HepG2 (cell line): Measurements from ENCODE around the gene PHIP. TPM values are rescaled to one million over a fixed set of nuclear protein-coding genes. Genes with fewer than 3 reads are reported as not detected.

Source experiments
- ATAC-seq: fragments of 200-7000 bp; cut with Tn5 transposase; 3 replicates; pipeline ENCODE4 v1.9.1; 2020; ENCODE audit warnings: mild to moderate bottlenecking, moderate library complexity
- BruUV-seq: library from RNA; stranded (reverse); fragments of 400-500 nt; replicated peaks from 2 replicates; lab custom pipeline; 2021; lab: Mats Ljungman, UMichigan
- CTCF ChIA-PET: fragments of 300-600 bp; formaldehyde crosslinking; extraction: SDS; loops from one replicate; lab custom pipeline; 2021; ENCODE audit warnings: low total read pairs, inconsistent platforms, low intra/inter-chr PET ratio; lab: Yijun Ruan, JAX
- POLR2A ChIA-PET: fragments of 350-600 bp; sonication (Branson Sonifier 250); formaldehyde crosslinking; loops from one replicate; lab custom pipeline; 2020; ENCODE audit warnings: antibody characterized with exemption, inconsistent platforms; lab: Yijun Ruan, JAX
- DNase-seq: peaks from one replicate; pipeline ENCODE4 v3.0.0-alpha.2; 2015; ENCODE audit warnings: low spot score
- FAIRE-seq: peaks from 3 replicates; lab custom pipeline; 2011; peaks lifted over from hg19 to GRCh38; lab: Jason Lieb, UNC
- H2AFZ ChIP-seq: one replicate; pipeline ENCODE4 v1.6.1; 2011; ENCODE audit warnings: low read length, inconsistent platforms
- H3K27ac ChIP-seq: fragments of 300-600 bp; 3 replicates; pipeline ENCODE4 v1.8.0; 2011; ENCODE audit warnings: mixed run types, mild to moderate bottlenecking, mixed read lengths, low read length, inconsistent platforms; ENCODE audit not compliant: insufficient read depth; ENCODE audit errors: extremely low read length
- H3K27me3 ChIP-seq, 2 experiments: fragments of 200-600 bp in 1 of 2; 2 replicates in 1 of 2; 3 replicates in 1 of 2; pipeline versions ENCODE4 v1.6.0 to v1.8.0; 2011; ENCODE audit warnings: low read length in 2 of 2, mild to moderate bottlenecking in 2 of 2, moderate library complexity in 2 of 2, inconsistent platforms in 1 of 2; ENCODE audit not compliant: insufficient read depth in 2 of 2, control insufficient read depth in 1 of 2
- H3K36me3 ChIP-seq, 2 experiments: fragments of 200-600 bp in 1 of 2; replicated peaks in 1 of 2; 2 replicates in 1 of 2; 3 replicates in 1 of 2; pipeline versions ENCODE4 v1.5.1 to v1.8.0; 2011; ENCODE audit warnings: low read length in 2 of 2, inconsistent platforms in 1 of 2; ENCODE audit not compliant: insufficient read depth in 2 of 2, control insufficient read depth in 1 of 2
- H3K4me1 ChIP-seq: 2 replicates; pipeline ENCODE4 v1.5.1; 2012; ENCODE audit warnings: low read length, inconsistent platforms; ENCODE audit not compliant: insufficient read depth
- H3K4me2 ChIP-seq: 2 replicates; pipeline ENCODE4 v1.6.0; 2011; ENCODE audit warnings: low read depth, low read length, inconsistent platforms
- H3K4me3 ChIP-seq, 3 experiments: fragments of 200-600 bp in 1 of 3; sonication (generic), shearing (Covaris generic) in 1 of 3; replicated peaks in 1 of 3; 2 replicates each; pipeline ENCODE4 v1.5.1; 2011 to 2016; ENCODE audit warnings: low read length in 3 of 3, inconsistent platforms in 2 of 3, low read depth in 2 of 3, mild to moderate bottlenecking in 2 of 3, control low read depth in 1 of 3, mixed read lengths in 1 of 3; ENCODE audit not compliant: insufficient read depth in 1 of 3
- H3K79me2 ChIP-seq: one replicate; pipeline ENCODE4 v1.6.1; 2011; ENCODE audit warnings: low read length, inconsistent platforms; ENCODE audit not compliant: insufficient read depth
- H3K9ac ChIP-seq: 2 replicates; pipeline ENCODE4 v1.6.0; 2011; ENCODE audit warnings: mild to moderate bottlenecking, low read depth, low read length, inconsistent platforms; ENCODE audit not compliant: insufficient read depth
- H3K9me3 ChIP-seq: 2 replicates; pipeline ENCODE4 v1.5.1; 2012; ENCODE audit warnings: mild to moderate bottlenecking, low read length
- H4K20me1 ChIP-seq: 2 replicates; pipeline ENCODE4 v1.6.0; 2011; ENCODE audit warnings: inconsistent platforms, mild to moderate bottlenecking, low read length, moderate library complexity; ENCODE audit not compliant: insufficient read depth
- CEBPB ChIP-seq: IDR thresholded peaks from 2 replicates; pipeline ENCODE4 v1.6.1; 2011; ENCODE audit warnings: low read depth, low read length, improper control_type of control experiment, borderline replicate concordance
- HDAC1 ChIP-seq: sonication (generic); formaldehyde crosslinking; IDR thresholded peaks from 2 replicates; pipeline ENCODE4 v1.5.1; 2020; ENCODE audit warnings: mild to moderate bottlenecking, missing genetic modification reagents
- HOXA3 ChIP-seq: sonication (generic); formaldehyde crosslinking; IDR thresholded peaks from 2 replicates; pipeline ENCODE4 v1.5.0; 2020; ENCODE audit warnings: missing genetic modification reagents
- MAF1 ChIP-seq: sonication (generic); formaldehyde crosslinking; IDR thresholded peaks from 2 replicates; pipeline ENCODE4 v1.5.0; 2020; ENCODE audit warnings: missing genetic modification reagents, borderline replicate concordance
- MED1 ChIP-seq: sonication (generic); formaldehyde crosslinking; IDR thresholded peaks from 2 replicates; pipeline ENCODE4 v1.4.0; 2020; ENCODE audit warnings: missing genetic modification reagents
- PLRG1 ChIP-seq: fragments of 450-650 bp; conservative IDR thresholded peaks from 2 replicates; pipeline ENCODE4 v1.6.1; 2016
- SNAI1 ChIP-seq: sonication (generic); formaldehyde crosslinking; IDR thresholded peaks from 2 replicates; pipeline ENCODE4 v1.5.0; 2020; ENCODE audit warnings: mild to moderate bottlenecking, missing genetic modification reagents, borderline replicate concordance
- SP1 ChIP-seq, 2 experiments: fragments of 450-650 bp in 1 of 2; sonication (generic) in 1 of 2; formaldehyde crosslinking in 1 of 2; IDR thresholded peaks; 2 replicates each; pipeline versions ENCODE4 v1.4.0 to v1.6.1; 2016 to 2020; ENCODE audit warnings: missing genetic modification reagents in 1 of 2
- ZNF282 ChIP-seq: fragments of 450-650 bp; IDR thresholded peaks from 2 replicates; pipeline ENCODE4 v1.6.1; 2018; ENCODE audit not compliant: partially characterized antibody
- ZNF652 ChIP-seq: IDR thresholded peaks from 2 replicates; pipeline ENCODE4 v1.6.1; 2016; ENCODE audit warnings: low read depth, borderline replicate concordance
- ZNF749 ChIP-seq: sonication (generic); formaldehyde crosslinking; IDR thresholded peaks from 2 replicates; pipeline ENCODE4 v1.8.0; 2022; ENCODE audit warnings: mild to moderate bottlenecking, missing genetic modification reagents, moderate library complexity, borderline replicate concordance
- WGBS: methylation state at CpG from one replicate; pipeline ENCODE4 v1.1.6; 2017; ENCODE audit warnings: low lambda C conversion rate; 5-methylcytosine and 5-hydroxymethylcytosine counted together
- in situ Hi-C: cut with HindIII; loops from 2 replicates; pipeline ENCODE4 v1.10.0; 2017; ENCODE audit warnings: low pct_unique_long_range_greater_than_20kb; ENCODE audit not compliant: extremely low pct_ligation_motif_present
- intact Hi-C: fragments of 100-400 bp; cut with micrococcal nuclease; formaldehyde crosslinking; loops from one replicate; pipeline ENCODE4 v1.10.0; 2022; ENCODE audit not compliant: unreplicated experiment
- polyA plus RNA-seq, 8 experiments: library from polyadenylated mRNA; depleted of rRNA in 3 of 8; stranded (reverse) in 7 of 8; unstranded in 1 of 8; fragments of >200 nt; fragmentation: Illumina TruSeq in 4 of 8; extraction: Trizol in 4 of 8; gene quantifications; 2 replicates each; pipeline versions ENCODE4 v1.2.1 to v1.2.3, GENCODE V29; 2011 to 2016; ENCODE audit warnings: low read depth in 4 of 8, missing spikeins in 1 of 8, mixed read lengths in 1 of 8; ENCODE audit not compliant: insufficient read depth in 1 of 8
- total RNA-seq, 5 experiments: library from RNA; depleted of rRNA; stranded (reverse); fragments of >200 nt; fragmentation: Illumina TruSeq; extraction: Trizol; gene quantifications; 2 replicates each; pipeline ENCODE4 v1.2.3, GENCODE V29; 2016; ENCODE audit warnings: low read depth in 1 of 5
- TF ChIP-seq, protein P1 (sequence below): sonication (generic); formaldehyde crosslinking; IDR thresholded peaks from 2 replicates; pipeline ENCODE4 v1.8.1; 2023; ENCODE audit warnings: mild to moderate bottlenecking, missing genetic modification reagents
- TF ChIP-seq, protein P2 (sequence below): sonication (generic); formaldehyde crosslinking; IDR thresholded peaks from 2 replicates; pipeline ENCODE4 v1.5.0; 2020; ENCODE audit warnings: missing genetic modification reagents
- TF ChIP-seq, protein P3 (sequence below): sonication (generic); formaldehyde crosslinking; conservative IDR thresholded peaks from 2 replicates; pipeline ENCODE4 v1.8.1; 2023; ENCODE audit warnings: missing genetic modification reagents
- TF ChIP-seq, protein P4 (sequence below): sonication (generic); formaldehyde crosslinking; IDR thresholded peaks from 2 replicates; pipeline ENCODE4 v1.4.0; 2020; ENCODE audit warnings: missing genetic modification reagents

The PHIP gene
- total and polyA plus RNA-seq, 2 of the 13 experiments (the other 11 are each of a cell fraction or from before 2014, with no cell fraction given), result 6.5 to 23.5 TPM

DNA sequence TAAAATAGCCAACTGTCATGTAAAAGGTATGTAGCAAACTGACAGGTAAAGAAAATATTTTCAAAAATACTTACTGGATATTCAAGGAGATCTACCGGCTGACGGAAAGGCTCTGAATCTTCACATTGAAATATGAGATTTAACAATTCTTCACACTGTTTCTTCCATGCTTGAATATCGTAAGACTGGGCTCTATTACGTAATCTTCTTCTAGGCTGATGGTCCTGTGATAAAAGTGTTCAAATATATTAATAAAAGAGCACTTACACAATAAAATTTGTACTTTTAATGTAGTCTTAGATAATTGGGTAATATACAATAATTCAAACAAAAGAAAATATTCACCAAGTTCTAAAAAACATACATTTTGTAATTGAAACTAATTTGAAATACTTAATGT, 123.3 kb downstream of the PHIP start:
- Histone ChIP-seq H3K79me2 (no peaks in the 10 kb centered on the region), H3K9me3 (peaks cover 6% of the 10 kb centered on the region), H2AFZ (no peak overlapping the region), H3K27ac (no peak overlapping the region), H4K20me1 (no peaks in the 10 kb centered on the region), H3K36me3 (peaks cover 5 to 43% of the 10 kb centered on the region in 2 experiments; a peak in 4 of 5 replicates), H3K4me2 (no peak overlapping the region), H3K9ac (no peak overlapping the region), H3K4me3 (no peak overlapping the region), H3K4me1 (no peaks in the 10 kb centered on the region), H3K27me3 (no peaks in the 10 kb centered on the region)
- ATAC-seq, result no peak
- WGBS, result 97% methylated on average over 4 of the region's 4 CpGs
- intact Hi-C loops, result no loop called here
- no peak for FAIRE-seq
- in situ Hi-C loops, result no loop called here
- CTCF ChIA-PET, result no interaction called here
- DNase-seq, result no peak
- POLR2A ChIA-PET, result no interaction called here
- BruUV-seq, result no TSS peak
- TF ChIP-seq, protein P1, sequence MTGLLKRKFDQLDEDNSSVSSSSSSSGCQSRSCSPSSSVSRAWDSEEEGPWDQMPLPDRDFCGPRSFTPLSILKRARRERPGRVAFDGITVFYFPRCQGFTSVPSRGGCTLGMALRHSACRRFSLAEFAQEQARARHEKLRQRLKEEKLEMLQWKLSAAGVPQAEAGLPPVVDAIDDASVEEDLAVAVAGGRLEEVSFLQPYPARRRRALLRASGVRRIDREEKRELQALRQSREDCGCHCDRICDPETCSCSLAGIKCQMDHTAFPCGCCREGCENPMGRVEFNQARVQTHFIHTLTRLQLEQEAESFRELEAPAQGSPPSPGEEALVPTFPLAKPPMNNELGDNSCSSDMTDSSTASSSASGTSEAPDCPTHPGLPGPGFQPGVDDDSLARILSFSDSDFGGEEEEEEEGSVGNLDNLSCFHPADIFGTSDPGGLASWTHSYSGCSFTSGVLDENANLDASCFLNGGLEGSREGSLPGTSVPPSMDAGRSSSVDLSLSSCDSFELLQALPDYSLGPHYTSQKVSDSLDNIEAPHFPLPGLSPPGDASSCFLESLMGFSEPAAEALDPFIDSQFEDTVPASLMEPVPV (CRISPR knock-in tag), result no peak
- TF ChIP-seq PLRG1 (no peak), CEBPB (peak; percentile 80), MED1 (CRISPR knock-in tag) (no peak)

DNA sequence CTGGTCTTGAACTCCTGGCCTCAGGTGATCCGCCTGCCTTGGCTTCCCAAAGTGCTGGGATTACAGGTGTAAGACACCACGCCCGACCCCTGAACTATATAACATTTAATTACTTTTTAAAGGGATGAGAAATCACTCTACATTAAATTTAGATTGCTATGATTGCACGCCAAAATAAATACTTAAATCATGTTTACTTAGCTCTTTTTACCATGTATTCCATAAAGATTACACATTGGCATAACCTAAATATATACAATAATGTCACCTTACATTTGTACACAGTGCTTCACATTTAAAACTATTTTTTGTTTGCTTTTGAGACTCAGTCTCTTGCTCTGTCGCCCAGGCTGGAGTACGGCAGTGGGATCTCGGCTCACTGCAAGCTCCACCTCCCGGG, 124.3 kb downstream of the PHIP start:
- Histone ChIP-seq H3K36me3 (peaks cover 7 to 45% of the 10 kb centered on the region in 2 experiments; a peak in 4 of 5 replicates), H3K9me3 (peaks cover 15% of the 10 kb centered on the region), H3K4me2 (no peak overlapping the region), H3K27me3 (no peaks in the 10 kb centered on the region), H3K9ac (no peak overlapping the region), H3K4me1 (no peaks in the 10 kb centered on the region), H3K79me2 (no peaks in the 10 kb centered on the region), H3K4me3 (no peak overlapping the region), H3K27ac (no peak overlapping the region), H2AFZ (no peak overlapping the region), H4K20me1 (no peaks in the 10 kb centered on the region)
- ChIA-PET CTCF (no interaction called here), POLR2A (no interaction called here)
- FAIRE-seq, result no peak
- in situ Hi-C loops (no loop called here), intact Hi-C loops (no loop called here)
- 98% methylated on average over 8 of the region's 8 CpGs for WGBS
- no peak for DNase-seq
- no peak for ATAC-seq
- no TSS peak for BruUV-seq
- TF ChIP-seq ZNF652 (CRISPR knock-in tag), result no peak
- TF ChIP-seq, protein P2, sequence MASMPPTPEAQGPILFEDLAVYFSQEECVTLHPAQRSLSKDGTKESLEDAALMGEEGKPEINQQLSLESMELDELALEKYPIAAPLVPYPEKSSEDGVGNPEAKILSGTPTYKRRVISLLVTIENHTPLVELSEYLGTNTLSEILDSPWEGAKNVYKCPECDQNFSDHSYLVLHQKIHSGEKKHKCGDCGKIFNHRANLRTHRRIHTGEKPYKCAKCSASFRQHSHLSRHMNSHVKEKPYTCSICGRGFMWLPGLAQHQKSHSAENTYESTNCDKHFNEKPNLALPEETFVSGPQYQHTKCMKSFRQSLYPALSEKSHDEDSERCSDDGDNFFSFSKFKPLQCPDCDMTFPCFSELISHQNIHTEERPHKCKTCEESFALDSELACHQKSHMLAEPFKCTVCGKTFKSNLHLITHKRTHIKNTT (CRISPR knock-in tag), result no peak
- TF ChIP-seq, protein P3, sequence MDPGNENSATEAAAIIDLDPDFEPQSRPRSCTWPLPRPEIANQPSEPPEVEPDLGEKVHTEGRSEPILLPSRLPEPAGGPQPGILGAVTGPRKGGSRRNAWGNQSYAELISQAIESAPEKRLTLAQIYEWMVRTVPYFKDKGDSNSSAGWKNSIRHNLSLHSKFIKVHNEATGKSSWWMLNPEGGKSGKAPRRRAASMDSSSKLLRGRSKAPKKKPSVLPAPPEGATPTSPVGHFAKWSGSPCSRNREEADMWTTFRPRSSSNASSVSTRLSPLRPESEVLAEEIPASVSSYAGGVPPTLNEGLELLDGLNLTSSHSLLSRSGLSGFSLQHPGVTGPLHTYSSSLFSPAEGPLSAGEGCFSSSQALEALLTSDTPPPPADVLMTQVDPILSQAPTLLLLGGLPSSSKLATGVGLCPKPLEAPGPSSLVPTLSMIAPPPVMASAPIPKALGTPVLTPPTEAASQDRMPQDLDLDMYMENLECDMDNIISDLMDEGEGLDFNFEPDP (CRISPR knock-in tag), result no peak
- TF ChIP-seq ZNF749 (CRISPR knock-in tag), result no peak
- TF ChIP-seq HOXA3 (CRISPR knock-in tag), result no peak
- TF ChIP-seq SP1 (IDR thresholded peaks at IDR 0.05), result no peak
- no peak for TF ChIP-seq SP1 (CRISPR knock-in tag; IDR thresholded peaks at IDR 0.05)
- no peak for TF ChIP-seq SNAI1
- TF ChIP-seq MAF1 (CRISPR knock-in tag), result no peak
- no peak for TF ChIP-seq ZNF282
- TF ChIP-seq, protein P4, sequence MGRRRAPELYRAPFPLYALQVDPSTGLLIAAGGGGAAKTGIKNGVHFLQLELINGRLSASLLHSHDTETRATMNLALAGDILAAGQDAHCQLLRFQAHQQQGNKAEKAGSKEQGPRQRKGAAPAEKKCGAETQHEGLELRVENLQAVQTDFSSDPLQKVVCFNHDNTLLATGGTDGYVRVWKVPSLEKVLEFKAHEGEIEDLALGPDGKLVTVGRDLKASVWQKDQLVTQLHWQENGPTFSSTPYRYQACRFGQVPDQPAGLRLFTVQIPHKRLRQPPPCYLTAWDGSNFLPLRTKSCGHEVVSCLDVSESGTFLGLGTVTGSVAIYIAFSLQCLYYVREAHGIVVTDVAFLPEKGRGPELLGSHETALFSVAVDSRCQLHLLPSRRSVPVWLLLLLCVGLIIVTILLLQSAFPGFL (CRISPR knock-in tag), result no peak
- no peak for TF ChIP-seq HDAC1 (CRISPR knock-in tag)
